LNCaP clone FGC (cell line): ENCODE data around the gene APLNR.

Source experiments
- DNase-seq: peaks from one replicate; pipeline ENCODE4 v3.0.0-alpha.2; 2011; ENCODE audit warnings: low read depth
- H3K4me3 ChIP-seq: 2 replicates; pipeline ENCODE4 v1.5.1; 2011; ENCODE audit warnings: mild to moderate bottlenecking, low read depth, low read length, control low read depth
- CTCF ChIP-seq: IDR thresholded peaks from 2 replicates; pipeline ENCODE4 v1.5.1; 2012; ENCODE audit warnings: mild to moderate bottlenecking; ENCODE audit not compliant: control insufficient read depth, insufficient read depth; ENCODE audit errors: extremely low read depth

The APLNR gene

GRCh38 chr11:57196596-57196995, 40.5 kb downstream of the APLNR start:
- TF ChIP-seq CTCF, result no peak
- no peak for DNase-seq
- no peak overlapping the region for H3K4me3 ChIP-seq

DNA sequence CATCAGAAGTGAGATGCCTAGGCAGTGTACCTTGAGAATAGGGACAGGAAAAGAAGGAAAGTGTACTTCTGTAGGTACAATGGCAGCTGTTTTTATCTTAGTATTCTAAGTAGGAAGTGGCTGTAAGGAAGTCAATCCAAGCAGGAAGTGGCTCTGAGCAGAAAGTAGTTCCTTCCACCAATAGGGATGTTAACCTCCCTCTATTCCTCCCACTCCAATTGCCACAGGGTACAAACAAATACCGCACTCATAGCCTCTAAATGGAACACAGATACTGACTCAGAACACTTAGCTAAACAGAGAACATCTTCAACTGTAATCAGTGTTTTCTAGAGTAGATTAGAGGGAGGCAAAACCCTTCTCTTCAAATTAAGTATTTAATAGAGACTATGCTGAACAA, 44.7 kb downstream of the APLNR start:
- H3K4me3 ChIP-seq, result no peak overlapping the region
- DNase-seq, result no peak
- no peak for TF ChIP-seq CTCF

GRCh38 chr11:57191311-57192219, 45.5 kb downstream of the APLNR start:
- no peak for TF ChIP-seq CTCF
- DNase-seq, result no peak
- H3K4me3 ChIP-seq, result no peak overlapping the region

DNA sequence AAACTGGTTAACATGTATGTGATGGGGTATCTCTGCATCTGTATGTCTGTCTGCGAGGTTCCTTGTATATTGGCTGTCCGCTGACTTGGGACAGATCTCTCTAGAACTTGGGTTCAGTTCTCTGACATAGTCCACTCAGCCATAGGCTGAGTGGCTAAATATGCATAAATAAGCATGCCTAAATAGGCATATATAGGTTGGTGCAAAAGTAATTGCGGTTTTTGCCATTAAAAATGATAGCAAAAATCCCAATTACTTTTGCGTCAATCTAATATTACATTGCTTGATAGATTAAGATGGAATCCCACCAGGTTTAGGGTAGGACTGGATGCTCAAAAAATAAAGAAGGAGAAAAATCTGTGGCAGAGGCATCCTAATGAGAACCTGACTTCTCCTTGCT, 46.5 kb downstream of the APLNR start:
- no peak overlapping the region for H3K4me3 ChIP-seq
- no peak for TF ChIP-seq CTCF
- DNase-seq, result no peak
